Left lung (tissue), 10 donors: Measurements from ENCODE around the gene PKD1. TPM values are rescaled to one million over a fixed set of nuclear protein-coding genes. Genes with fewer than 3 reads are reported as not detected.

Experiments
- ATAC-seq: fragments of 200-7000 bp; cut with Tn5 transposase; one replicate; pipeline ENCODE4 v1.9.1; 2020; ENCODE audit warnings: moderate library complexity
- DNase-seq, 4 donors: peaks; one replicate each; pipeline ENCODE4 v3.0.0-alpha.2; 2013 to 2020
- H3K27ac ChIP-seq, 2 donors: fragments of 200-600 bp; sonication (generic) in 1 of 2; one replicate each; pipeline versions ENCODE4 v1.5.0 to v1.8.0; 2020 to 2021
- H3K27me3 ChIP-seq, 2 donors: fragments of 200-600 bp; sonication (generic) in 1 of 2; one replicate each; pipeline versions ENCODE4 v1.5.0 to v1.8.0; 2020 to 2021
- H3K36me3 ChIP-seq, 2 donors: fragments of 200-600 bp; sonication (generic) in 1 of 2; one replicate each; pipeline versions ENCODE4 v1.5.0 to v1.8.0; 2020 to 2021
- H3K4me1 ChIP-seq, 2 donors: fragments of 200-600 bp; one replicate each; pipeline ENCODE4 v1.8.0; 2021
- H3K4me3 ChIP-seq, 2 donors: fragments of 200-600 bp; sonication (generic) in 1 of 2; one replicate each; pipeline versions ENCODE4 v1.5.0 to v1.8.0; 2020 to 2021; ENCODE audit warnings: mild to moderate bottlenecking in 1 of 2
- H3K9me3 ChIP-seq, 2 donors: fragments of 200-600 bp; sonication (generic) in 1 of 2; one replicate each; pipeline versions ENCODE4 v1.5.0 to v1.8.0; 2020 to 2021
- CTCF ChIP-seq, 2 donors: fragments of 200-600 bp; sonication (generic) in 1 of 2; IDR thresholded peaks; one replicate each; pipeline versions ENCODE4 v1.5.0 to v1.8.0; 2021; ENCODE audit warnings: antibody characterized with exemption in 2 of 2
- intact Hi-C, 2 donors: fragments of 100-400 bp; cut with DNase I; formaldehyde crosslinking; loops; one replicate each; pipeline versions ENCODE4 v1.11.2 to v1.14.2; 2022
- polyA plus RNA-seq, 6 donors: library from polyadenylated mRNA; unstranded; fragments of 120-200 nt; gene quantifications; one replicate each; pipeline ENCODE4 v1.2.1, GENCODE V29; 2013; ENCODE audit not compliant: insufficient read length in 6 of 6
- total RNA-seq, 2 donors: library from RNA; stranded (reverse); fragmentation: NEBNext Ultra II Directional; extraction: Animal tissue kit (Norgen Biotek cat#: 25700); gene quantifications; one replicate each; pipeline ENCODE4 v1.2.1, GENCODE V29; 2021
- donor health status: DM: no; HTN: yes; CAD: no.
- donor health status: DM: no; HTN: no; CAD: no.

The PKD1 gene
- total and polyA plus RNA-seq, 8 donors: 63.2 to 165 (median 101) TPM

DNA sequence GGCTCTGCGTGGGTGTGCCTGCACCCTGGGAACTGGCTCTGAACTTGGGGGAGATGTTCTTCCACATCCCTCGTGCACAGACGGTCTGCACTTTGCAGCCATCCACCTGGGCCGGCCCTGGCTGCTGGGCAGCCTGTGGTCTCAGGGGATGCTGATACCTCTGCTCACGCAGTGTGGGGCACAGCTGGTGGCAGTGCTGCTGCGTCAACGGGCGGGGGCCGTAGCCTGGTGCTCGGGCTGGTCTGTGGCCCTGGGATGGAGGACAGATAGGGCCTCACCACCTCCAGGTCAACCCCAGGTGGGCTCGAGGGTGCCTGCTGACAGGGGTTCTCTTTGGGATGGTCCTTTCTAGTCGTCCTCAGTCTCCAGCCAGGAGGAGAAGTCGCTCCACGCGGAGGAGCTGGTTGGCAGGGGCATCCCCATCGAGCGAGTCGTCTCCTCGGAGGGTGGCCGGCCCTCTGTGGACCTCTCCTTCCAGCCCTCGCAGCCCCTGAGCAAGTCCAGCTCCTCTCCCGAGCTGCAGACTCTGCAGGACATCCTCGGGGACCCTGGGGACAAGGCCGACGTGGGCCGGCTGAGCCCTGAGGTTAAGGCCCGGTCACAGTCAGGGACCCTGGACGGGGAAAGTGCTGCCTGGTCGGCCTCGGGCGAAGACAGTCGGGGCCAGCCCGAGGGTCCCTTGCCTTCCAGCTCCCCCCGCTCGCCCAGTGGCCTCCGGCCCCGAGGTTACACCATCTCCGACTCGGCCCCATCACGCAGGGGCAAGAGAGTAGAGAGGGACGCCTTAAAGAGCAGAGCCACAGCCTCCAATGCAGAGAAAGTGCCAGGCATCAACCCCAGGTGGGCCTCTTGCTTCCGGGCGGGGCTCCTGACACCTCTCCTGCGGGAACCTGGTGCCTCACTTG, 51.6 kb downstream of the PKD1 start:
- Histone ChIP-seq H3K4me3 (no peak overlapping the region), H3K27me3 (no peaks in the 10 kb centered on the region), H3K27ac (no peak overlapping the region), H3K9me3 (no peaks in the 10 kb centered on the region), H3K4me1 (peaks cover 0 to 10% of the 10 kb centered on the region in 2 donors), H3K36me3 (peaks cover 0 to 99% of the 10 kb centered on the region in 2 donors)
- TF ChIP-seq CTCF (IDR thresholded peaks at IDR 0.05): no peak
- ATAC-seq (no peak), DNase-seq (no peak)
- intact Hi-C loops: no loop called here

- Histone ChIP-seq H3K4me1 (peaks cover 0 to 10% of the 10 kb centered on the region in 2 donors), H3K4me3 (no peak overlapping the region), H3K9me3 (no peaks in the 10 kb centered on the region), H3K36me3 (peaks cover 0 to 99% of the 10 kb centered on the region in 2 donors), H3K27me3 (no peaks in the 10 kb centered on the region), H3K27ac (no peak overlapping the region)
- no peak for TF ChIP-seq CTCF (IDR thresholded peaks at IDR 0.05)
- DNase-seq (no peak), ATAC-seq (no peak)
- intact Hi-C loops: no loop called here
These were observed 52.3 kb downstream of the PKD1 start for GRCh38 chr16:2083409-2083808.

GRCh38 chr16:2082983-2083364, 52.7 kb downstream of the PKD1 start:
- intact Hi-C loops: no loop called here
- ATAC-seq (no peak), DNase-seq (peak in 2 of 4 donors; percentile 84 to 93)
- Histone ChIP-seq H3K9me3 (no peaks in the 10 kb centered on the region), H3K27me3 (no peaks in the 10 kb centered on the region), H3K4me1 (peaks cover 0 to 10% of the 10 kb centered on the region in 2 donors), H3K27ac (no peak overlapping the region), H3K4me3 (no peak overlapping the region), H3K36me3 (peaks cover 0 to 99% of the 10 kb centered on the region in 2 donors)
- TF ChIP-seq CTCF (IDR thresholded peaks at IDR 0.05): no peak

GRCh38 chr16:2082171-2082982, 53.3 kb downstream of the PKD1 start:
- intact Hi-C loops: no loop called here
- Histone ChIP-seq H3K9me3 (no peaks in the 10 kb centered on the region), H3K4me3 (no peak overlapping the region), H3K4me1 (peaks cover 0 to 10% of the 10 kb centered on the region in 2 donors), H3K36me3 (peaks cover 0 to 99% of the 10 kb centered on the region in 2 donors), H3K27ac (no peak overlapping the region), H3K27me3 (no peaks in the 10 kb centered on the region)
- no peak for TF ChIP-seq CTCF (IDR thresholded peaks at IDR 0.05)
- DNase-seq (peak in 2 of 4 donors; percentile 77 to 81), ATAC-seq (peak; percentile 5)
